Mucosa of descending colon (tissue), 3 donors: ENCODE data around the gene JAKMIP2. TPM values are rescaled to one million over a fixed set of nuclear protein-coding genes. Genes with fewer than 3 reads are reported as not detected.

Experiments used
- ATAC-seq: fragments of 200-7000 bp; cut with Tn5 transposase; one replicate; pipeline ENCODE4 v1.9.1; 2020; ENCODE audit warnings: mild to moderate bottlenecking, moderate library complexity
- DNase-seq, 3 donors: peaks; one replicate each; pipeline ENCODE4 v3.0.0-alpha.2; 2020
- H3K36me3 ChIP-seq: fragments of 200-600 bp; one replicate; pipeline ENCODE4 v1.8.0; 2021; ENCODE audit warnings: low read depth, mild to moderate bottlenecking
- H3K4me1 ChIP-seq: fragments of 200-600 bp; one replicate; pipeline ENCODE4 v1.8.0; 2021; ENCODE audit warnings: low read depth, mild to moderate bottlenecking
- H3K4me3 ChIP-seq: fragments of 200-600 bp; one replicate; pipeline ENCODE4 v1.8.0; 2021; ENCODE audit warnings: mild to moderate bottlenecking
- H3K9me3 ChIP-seq: fragments of 200-600 bp; one replicate; pipeline ENCODE4 v1.8.0; 2021; ENCODE audit warnings: mild to moderate bottlenecking
- intact Hi-C, 2 donors: fragments of 100-400 bp; cut with DNase I in 1 of 2; cut with micrococcal nuclease in 1 of 2; formaldehyde crosslinking; loops; one replicate each; pipeline versions ENCODE4 v1.11.0 to v1.11.1; 2022; cut with DNase I, micrococcal nuclease
- total RNA-seq, 3 donors: library from RNA; stranded (reverse); fragmentation: NEBNext Ultra II Directional in 2 of 3; extraction: Animal tissue kit (Norgen Biotek cat#: 25700) in 2 of 3; gene quantifications; one replicate each; pipeline versions ENCODE4 v1.2.1 to v1.2.4, GENCODE V29; 2021 to 2023
- TF ChIP-seq, protein P1 (sequence below): fragments of 200-600 bp; IDR thresholded peaks from one replicate; pipeline ENCODE4 v1.8.0; 2022; ENCODE audit warnings: antibody characterized with exemption, mild to moderate bottlenecking
- donor health status: DM: no; HTN: no; CAD: no; lungs with moderate emphysema.
- donor health status: DM: no; HTN: no; CAD: no.
- donor health status: DM: no; HTN: yes; CAD: no.

The JAKMIP2 gene
- total RNA-seq, 3 donors from 2014 or later: 0.90 to 9.0 (median 2.0) TPM

DNA sequence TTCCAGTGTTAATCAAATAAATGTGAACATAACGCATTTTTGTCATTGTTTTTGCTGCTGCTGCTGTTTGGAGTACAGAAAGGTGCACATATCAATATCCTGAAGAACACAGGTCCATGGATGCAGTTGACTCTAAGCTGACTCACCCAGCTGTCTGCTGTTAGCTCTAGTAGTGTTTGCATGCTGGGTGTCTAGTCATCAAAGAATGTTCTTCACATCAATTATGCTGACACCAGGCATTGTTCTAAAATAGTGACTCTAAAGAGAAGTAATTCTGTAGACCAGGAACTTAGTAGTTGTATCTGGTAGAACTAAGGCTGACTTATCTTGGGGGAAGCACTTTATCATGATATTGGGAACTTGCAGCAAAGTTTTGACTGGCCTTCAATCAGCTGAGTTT lies 217.0 kb downstream of the JAKMIP2 start:
- TF ChIP-seq, protein P1, sequence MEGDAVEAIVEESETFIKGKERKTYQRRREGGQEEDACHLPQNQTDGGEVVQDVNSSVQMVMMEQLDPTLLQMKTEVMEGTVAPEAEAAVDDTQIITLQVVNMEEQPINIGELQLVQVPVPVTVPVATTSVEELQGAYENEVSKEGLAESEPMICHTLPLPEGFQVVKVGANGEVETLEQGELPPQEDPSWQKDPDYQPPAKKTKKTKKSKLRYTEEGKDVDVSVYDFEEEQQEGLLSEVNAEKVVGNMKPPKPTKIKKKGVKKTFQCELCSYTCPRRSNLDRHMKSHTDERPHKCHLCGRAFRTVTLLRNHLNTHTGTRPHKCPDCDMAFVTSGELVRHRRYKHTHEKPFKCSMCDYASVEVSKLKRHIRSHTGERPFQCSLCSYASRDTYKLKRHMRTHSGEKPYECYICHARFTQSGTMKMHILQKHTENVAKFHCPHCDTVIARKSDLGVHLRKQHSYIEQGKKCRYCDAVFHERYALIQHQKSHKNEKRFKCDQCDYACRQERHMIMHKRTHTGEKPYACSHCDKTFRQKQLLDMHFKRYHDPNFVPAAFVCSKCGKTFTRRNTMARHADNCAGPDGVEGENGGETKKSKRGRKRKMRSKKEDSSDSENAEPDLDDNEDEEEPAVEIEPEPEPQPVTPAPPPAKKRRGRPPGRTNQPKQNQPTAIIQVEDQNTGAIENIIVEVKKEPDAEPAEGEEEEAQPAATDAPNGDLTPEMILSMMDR: no peak
- DNase-seq: no peak
- no peak overlapping the region for H3K4me3 ChIP-seq
- no peak for ATAC-seq
- H3K4me1 ChIP-seq: no peaks in the 10 kb centered on the region
- H3K36me3 ChIP-seq: no peaks in the 10 kb centered on the region
- no peaks in the 10 kb centered on the region for H3K9me3 ChIP-seq
- intact Hi-C loops: no loop called here

DNA sequence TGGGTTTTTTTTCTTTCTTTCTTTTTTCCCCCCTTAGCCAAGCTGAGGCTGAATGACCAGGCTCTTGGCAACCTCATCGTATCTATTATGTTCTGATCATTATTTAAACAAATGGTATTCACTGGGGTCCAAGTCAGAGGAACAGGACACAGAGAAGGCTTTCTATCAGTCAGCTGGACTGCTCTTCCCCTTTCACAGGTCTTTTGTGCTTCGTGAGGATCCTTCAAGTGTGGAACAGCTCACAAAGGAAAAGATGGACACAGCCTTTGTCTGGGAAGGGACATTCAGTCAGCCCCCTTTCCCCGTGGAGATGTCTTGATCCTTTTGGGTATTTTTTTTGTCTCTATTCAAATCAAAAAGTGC lies 218.4 kb downstream of the JAKMIP2 start:
- H3K4me1 ChIP-seq: no peaks in the 10 kb centered on the region
- H3K9me3 ChIP-seq: no peaks in the 10 kb centered on the region
- TF ChIP-seq, protein P1: no peak
- ATAC-seq (no peak), DNase-seq (no peak)
- intact Hi-C loops: no loop called here
- H3K4me3 ChIP-seq: no peak overlapping the region
- H3K36me3 ChIP-seq: no peaks in the 10 kb centered on the region

DNA sequence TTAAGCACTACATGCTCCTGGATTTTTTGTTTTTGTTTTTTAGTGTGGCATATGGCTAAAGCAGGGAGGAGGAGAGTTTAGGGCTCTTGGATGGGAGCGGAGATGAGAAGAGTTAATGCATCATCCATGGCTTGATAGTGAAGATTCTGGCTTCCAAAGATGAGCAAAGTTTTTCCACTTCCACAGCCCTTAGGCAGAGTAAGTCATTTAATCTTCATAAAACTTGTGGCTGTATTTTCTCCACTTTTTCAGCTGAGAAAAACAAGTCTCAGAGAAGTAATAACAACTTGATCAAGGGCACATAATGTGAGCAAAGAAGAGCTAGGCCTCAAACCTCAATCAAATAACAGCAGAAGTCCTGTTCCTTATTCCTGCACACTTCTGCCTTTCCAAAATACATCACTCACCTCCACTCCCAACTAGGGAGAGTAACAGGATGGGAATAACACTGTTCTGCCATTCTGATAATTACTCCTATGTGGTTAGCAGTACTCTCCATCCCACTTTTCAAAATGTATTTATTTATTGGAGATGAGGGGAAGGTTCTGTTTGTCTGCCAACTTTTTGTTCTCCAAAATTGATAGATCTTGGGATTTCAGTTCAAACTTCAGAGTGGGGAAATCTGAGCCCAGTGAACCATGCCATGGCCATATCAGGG lies 218.9 kb downstream of the JAKMIP2 start:
- TF ChIP-seq, protein P1: no peak
- intact Hi-C loops: no loop called here
- ATAC-seq (no peak), DNase-seq (no peak)
- Histone ChIP-seq H3K36me3 (no peaks in the 10 kb centered on the region), H3K9me3 (no peaks in the 10 kb centered on the region), H3K4me3 (no peak overlapping the region), H3K4me1 (no peaks in the 10 kb centered on the region)

DNA sequence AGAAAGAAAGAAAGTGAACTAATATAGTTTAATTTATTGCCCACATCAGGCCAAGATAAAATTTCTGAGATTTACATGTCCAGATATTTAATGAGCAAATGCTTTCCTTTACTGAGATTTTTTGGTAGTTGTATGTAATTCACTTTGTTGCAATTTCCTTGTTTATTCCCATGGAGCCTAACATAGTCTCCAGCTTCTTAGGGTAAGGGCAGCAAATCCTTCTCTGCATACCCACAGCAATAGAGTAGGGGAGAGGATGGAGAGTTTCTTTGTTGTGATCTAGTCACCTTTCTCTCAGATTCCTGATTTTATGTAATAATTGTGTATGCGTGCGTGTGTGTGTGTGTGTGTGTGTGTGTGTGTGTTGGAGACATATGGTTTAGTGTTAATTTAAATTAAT lies 221.1 kb downstream of the JAKMIP2 start:
- Histone ChIP-seq H3K9me3 (no peaks in the 10 kb centered on the region), H3K36me3 (no peaks in the 10 kb centered on the region), H3K4me1 (no peaks in the 10 kb centered on the region), H3K4me3 (no peak overlapping the region)
- DNase-seq: no peak
- intact Hi-C loops: no loop called here
- TF ChIP-seq, protein P1: no peak
- ATAC-seq: no peak

DNA sequence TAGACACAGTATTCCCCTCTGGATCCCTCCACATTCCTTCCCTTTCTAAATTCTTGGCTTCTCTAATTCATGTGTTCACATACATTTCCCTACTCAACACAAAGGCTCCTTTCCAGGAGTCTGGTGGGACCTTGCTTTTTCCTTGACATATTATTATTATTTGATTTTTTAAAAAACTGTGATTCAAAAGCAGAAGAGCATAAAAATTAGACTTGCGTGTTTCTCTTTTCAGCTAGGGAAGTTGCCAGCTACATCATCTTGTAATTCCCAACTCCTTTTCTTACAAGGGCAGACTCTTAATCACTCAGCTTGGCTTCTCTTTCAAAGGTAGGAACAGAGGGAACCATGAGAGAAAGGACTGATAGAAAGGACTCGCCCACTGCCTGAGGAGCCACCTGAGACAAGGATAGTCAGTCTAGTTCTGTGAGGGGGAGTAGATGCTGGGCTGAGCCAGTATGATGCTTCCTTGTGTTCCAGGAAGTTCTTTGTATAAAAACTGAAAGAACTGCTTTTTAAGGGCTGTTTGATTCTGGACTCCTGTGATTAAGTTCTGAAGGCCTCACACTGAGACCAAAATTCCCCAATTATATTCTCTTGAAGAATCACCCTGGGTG lies 221.7 kb downstream of the JAKMIP2 start:
- no peaks in the 10 kb centered on the region for H3K4me1 ChIP-seq
- TF ChIP-seq, protein P1: no peak
- ATAC-seq (no peak), DNase-seq (no peak)
- H3K4me3 ChIP-seq: no peak overlapping the region
- no peaks in the 10 kb centered on the region for H3K36me3 ChIP-seq
- intact Hi-C loops: no loop called here
- H3K9me3 ChIP-seq: no peaks in the 10 kb centered on the region
